Islet of Langerhans (tissue), 1 donor: ENCODE data around the gene KHSRP.
"Not testable (repeated sequence)": the region's sequence is repeated elsewhere in the genome, so short reads cannot be mapped to it uniquely, and the experiment has no call there.

Source experiments
- FAIRE-seq: peaks from one replicate; lab custom pipeline; 2011; peaks lifted over from hg19 to GRCh38; lab: Jason Lieb, UNC

KHSRP gene

DNA sequence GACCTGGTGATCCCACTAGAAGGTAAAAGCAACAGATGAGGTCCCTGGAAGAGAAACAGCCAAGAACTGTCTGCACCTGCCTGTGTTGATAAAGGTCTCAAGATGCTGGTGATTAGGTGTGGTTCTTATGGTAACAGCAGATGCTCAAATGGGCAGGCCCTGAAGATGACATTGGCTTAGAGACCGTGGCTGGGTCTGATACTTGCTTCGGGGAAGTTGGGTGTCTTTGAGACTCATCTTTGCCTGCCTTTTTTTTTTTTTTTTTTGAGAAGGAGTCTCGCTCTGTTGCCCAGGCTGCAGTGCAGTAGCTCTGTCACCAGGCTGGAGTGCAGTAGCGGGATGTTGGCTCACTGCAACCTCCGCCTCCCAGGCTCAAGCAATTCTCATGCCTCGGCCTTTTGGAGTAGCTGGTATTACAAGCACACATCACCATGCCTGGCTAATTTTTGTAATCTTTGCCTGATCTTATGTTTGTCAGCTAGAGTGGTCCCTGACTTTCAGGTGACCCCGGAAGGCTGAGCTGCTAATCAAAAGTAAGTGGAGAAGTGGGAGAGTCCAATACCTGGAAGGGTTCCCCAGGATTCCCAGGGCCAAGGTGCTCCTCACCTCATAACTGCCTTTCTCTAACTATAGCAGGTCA lies 27.1 kb upstream of the KHSRP start:
- no peak for FAIRE-seq

DNA sequence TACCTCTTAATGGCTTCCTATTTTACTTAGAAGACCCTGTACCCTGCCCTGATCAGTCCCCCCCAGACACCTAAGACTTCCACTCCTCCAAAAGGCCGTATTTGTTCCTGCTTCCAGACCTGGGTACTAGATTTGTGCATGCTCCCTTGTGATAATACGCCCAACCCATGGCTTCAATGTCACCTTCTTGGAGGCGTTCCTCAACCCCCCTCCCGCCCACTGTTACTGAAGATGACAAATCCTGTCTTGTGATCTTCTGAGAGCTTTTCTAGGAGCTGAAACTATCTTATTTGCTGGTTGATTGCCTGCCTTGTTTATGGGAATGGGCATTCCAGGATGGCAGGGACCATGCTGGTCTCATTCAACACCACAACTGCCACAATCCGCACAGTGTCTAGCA lies 25.6 kb upstream of the KHSRP start:
- no peak for FAIRE-seq

DNA sequence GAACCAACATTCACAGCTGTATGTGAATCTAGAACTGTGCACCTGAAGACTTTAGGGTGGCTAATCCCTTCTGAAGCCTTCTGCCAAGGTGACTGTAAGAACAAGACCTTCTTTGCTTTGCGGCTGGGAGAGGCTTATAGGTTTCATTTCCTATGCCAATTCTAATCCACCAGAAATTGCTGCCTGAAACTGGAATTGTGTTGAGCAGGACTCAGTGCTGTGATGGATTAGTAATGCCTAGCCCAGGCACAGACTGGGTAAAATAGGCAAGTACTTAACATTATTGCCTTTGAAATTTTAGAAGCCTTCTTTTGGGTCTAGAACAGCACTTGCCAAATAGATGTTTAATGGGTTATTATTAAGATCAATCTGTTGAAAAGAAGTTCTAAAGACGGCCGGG lies 23.4 kb upstream of the KHSRP start:
- no peak for FAIRE-seq

DNA sequence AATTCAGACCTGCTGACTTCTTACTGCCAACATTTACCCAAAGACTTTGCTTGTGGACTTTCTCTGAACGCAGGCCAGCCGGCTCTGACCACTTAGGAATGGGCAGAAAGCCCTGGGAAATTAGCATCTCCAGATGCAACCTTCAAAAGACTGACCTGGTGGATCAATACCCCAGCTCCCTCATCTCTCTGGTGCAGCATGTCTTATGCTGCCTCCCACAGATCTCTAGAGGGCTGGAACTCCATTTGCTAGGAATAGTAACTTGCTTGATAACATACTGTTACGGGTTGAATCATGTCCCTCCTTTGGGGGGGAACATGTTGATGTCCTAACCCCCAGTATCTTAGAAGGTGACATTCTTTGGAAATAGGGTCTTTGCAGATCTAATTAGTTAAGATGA lies 21.8 kb upstream of the KHSRP start:
- FAIRE-seq, result no peak

DNA sequence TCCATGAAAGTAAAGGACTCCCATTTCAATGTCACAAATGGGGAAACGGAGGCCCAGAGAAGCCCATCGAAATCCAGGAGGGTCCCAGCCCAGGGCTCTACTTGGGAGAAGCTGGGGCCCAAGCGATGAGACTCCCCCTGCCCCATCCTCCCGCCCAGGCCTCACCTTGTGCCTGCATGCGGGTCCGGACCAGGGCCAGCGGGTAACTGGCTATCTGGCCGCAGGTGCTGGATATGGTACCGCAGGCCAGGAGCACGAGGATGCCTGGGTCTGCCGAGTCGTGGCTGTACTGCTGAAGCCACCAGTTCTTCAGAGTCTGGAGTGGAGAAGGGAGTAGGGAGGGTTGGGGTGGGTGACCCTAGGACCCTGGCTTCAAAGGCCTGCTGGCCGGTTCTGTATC lies 19.4 kb upstream of the KHSRP start:
- FAIRE-seq, result no peak

DNA sequence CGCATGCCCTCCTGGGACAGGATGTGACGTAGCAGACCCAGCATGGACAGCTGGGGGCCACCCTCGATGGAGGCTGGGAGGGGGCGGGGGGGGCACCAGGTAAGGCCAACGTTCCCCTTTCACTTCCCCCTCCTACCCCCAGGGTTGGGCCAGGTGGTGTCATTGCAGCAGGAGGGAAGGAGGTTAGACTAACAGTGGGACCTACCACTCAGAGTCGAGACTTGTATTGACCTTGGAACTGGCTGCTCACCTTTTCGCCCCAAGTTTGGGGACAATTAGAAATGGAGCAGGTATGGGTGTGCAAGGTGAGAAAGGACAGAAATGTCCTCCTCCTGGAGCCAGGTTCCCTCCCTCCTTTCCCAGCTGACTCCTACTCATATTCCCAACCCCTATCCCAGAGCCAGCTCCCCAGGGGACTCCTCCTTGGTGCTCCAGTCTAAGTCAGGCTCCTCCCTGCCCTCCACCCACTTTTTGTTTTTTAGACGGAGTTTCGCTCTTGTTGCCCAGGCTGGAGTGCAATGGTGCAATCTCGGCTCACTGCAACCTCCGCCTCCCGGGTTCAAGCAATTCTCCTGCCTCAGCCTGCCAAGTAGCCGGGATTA lies 17.6 kb upstream of the KHSRP start:
- FAIRE-seq, result no peak

DNA sequence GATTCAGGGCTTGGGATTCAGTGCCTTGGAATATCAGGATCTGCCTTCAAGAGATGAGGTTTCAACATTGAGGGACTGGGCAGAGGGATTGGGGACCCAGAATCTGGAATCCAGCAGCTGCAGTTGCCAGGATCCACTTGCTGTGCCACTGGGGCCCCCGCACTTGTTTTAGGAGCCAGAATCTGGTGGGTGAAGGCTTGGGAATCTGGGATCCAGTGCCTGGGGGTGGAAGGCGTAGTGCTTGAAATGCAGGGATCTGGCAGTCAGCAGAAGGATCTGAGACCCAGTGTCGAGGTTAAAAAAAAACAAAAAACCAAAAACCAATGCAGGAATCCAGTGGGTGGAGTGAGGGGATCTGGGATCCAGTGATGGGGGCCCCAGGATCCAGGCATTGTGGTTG lies 16.3 kb upstream of the KHSRP start:
- no peak for FAIRE-seq

DNA sequence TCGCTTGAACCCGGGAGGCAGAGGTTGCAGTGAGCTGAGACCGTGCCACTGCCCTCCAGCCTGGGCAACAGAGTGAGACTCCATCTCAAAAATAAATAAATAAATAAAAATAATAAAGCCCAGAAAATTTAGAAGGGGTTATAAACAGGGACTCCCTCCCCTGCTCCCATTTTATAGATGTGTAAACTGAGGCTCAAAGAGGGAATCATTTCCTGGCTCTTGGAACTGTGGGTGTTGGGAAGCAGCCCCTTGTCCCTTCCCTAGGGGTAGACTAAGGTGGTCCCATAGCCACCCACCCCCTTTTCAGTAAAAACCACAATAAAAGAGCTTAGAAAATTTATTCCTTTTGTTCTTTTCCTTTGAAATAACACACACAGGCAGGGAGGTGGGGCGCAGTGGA lies 15.1 kb upstream of the KHSRP start:
- FAIRE-seq, result no peak

DNA sequence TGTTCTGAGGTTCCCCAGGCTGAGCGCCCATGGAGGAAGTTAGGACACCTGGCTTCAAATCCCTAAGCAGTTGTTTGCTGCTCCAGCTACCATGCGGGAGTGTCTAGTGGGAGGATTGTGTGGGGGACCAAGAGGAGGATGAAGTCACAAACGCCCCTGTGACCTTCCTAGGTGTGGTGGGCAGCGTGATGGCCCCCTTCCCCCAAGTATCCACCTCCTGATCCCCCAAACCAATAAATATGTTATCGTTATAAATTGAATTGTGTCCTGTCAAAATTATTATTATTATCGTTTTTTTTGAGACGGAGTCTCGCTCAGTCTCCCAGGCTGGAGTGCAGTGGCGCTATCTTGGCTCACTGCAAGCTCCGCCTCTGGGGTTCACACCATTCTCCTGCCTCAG lies 9.1 kb upstream of the KHSRP start, which contains the start of gene SLC25A41:
TSS of gene SLC25A41 (minus strand) at position 101 of the 400 bp plus-strand sequence. CDS start at position 31, 70 bp downstream.
- no peak for FAIRE-seq

DNA sequence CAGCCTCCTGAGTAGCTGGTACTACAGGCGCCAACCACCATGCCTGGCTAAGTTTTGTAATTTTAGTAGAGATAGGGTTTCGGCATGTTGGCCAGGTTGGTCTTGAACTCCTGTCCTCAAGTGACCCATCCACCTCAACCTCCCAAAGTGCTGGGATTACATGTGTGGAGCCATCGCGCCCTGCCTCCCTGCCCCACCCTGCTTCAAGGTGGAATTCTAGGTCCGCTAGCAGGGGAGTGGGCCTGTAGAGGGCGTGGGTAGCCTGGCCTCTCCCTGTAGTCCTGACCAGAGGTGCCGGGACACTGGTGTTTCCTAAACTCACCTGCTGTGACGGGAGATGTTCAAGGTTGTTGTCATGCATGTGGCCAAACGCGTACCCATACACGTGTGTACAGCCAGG lies 8.6 kb upstream of the KHSRP start:
- no peak for FAIRE-seq

DNA sequence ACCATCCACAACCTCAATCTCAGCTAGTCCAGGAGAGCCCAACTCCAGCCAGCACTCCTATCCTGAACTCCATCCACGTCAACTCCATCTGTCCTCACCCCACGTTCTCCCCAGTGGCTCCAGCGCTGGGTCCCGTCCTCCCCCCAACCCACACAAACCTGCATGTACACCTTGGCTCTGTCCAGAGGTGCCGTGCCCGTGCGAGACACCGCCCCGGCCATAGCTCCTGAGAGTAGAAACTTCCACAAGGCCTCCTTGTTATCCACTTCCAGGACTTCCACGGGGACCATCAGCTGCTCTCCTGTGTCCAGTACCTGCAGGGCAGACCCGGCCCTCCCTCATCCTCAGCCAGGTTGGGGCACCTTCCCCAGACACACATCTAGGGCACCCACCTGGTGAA lies 7.3 kb upstream of the KHSRP start:
- FAIRE-seq, result no peak

DNA sequence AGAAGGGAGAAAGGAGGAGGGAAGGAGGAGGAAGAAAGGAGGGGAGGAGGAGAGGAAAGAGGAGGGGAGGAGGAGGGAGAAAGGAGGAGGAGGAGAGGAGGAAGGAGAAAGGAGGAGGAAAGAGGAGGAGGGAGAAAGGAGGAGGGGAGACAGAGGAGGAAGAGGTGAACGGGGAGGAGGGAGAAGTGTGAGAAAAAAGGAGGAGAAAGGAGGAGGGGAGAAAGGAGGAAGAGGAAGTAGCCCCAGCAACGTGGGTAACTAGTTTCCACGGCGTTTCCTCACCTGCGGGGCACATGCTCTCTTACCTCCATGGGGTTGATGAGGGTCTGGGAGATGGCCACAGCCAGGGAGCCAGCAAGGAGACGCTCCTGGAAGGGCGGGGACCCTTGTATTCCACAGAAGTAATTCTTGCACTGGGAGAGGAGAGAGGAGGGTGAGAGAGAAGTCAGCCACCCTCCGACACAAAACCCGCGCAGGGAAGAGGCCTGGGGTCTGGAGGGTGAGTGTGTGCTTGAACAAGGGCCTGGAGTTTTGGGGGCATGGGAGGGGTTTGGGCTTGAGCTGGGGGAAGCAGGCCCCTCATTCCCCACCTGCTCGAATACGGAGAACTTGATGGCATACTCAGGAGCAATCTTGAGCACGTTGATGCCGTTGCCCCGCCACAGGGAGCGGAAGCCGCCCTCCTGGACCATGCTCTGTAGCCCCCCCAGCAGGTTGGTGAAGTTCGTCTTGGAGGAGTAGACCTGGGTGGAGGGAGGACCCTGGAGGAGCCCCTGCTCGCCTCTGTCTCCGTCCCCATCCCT lies 5.0 kb upstream of the KHSRP start:
- FAIRE-seq, result no peak

DNA sequence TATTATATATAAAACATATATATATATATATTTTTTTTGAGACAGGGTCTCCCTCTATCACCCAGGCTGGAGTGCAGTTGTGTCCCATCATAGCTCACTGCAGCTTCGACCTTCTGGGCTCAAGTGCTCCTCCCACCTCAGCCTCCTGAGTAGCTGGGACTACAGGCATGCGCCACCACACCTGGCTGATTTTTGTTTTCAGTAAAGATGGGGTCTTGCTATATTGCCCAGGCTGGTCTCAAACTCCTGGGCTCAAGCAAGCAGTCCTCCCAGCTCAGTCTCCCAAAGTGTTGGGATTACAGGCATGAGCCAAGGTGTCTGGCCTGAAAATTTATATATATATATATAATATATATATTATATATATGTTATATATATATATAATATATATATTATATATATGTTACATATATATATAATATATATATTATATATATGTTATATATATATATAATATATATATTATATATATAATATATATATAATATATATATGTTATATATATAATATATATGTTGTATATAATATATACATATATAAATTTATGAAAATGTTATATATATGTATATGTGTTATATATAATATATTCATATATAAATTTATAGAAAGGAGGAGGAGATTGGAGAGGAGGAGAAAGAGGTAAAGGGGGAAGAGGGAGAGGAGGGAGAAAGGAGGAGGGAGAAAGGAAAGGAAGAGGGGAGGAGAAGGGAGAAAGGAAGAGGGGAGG lies 4.2 kb upstream of the KHSRP start:
- not testable (repeated sequence) for FAIRE-seq

DNA sequence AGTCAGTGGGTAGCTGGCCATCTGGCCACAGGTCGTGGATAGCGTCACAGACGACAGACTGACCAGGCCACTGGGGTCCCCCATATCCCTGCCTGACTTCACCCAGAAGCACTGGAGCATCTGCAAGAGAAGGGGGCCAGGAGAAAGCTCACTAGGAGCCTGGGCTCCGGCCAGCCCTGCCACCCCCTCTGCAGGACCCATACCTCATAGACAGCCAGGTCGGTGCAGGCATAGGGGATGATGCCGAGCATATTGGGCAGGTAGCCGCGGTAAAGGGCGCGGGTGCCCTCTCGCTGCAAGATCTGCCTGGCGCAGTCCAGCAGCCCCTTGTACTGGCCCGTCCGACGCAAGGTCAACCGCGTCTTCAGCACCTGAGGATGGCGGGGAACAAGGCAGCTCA lies 2.5 kb upstream of the KHSRP start:
- FAIRE-seq, result no peak

DNA sequence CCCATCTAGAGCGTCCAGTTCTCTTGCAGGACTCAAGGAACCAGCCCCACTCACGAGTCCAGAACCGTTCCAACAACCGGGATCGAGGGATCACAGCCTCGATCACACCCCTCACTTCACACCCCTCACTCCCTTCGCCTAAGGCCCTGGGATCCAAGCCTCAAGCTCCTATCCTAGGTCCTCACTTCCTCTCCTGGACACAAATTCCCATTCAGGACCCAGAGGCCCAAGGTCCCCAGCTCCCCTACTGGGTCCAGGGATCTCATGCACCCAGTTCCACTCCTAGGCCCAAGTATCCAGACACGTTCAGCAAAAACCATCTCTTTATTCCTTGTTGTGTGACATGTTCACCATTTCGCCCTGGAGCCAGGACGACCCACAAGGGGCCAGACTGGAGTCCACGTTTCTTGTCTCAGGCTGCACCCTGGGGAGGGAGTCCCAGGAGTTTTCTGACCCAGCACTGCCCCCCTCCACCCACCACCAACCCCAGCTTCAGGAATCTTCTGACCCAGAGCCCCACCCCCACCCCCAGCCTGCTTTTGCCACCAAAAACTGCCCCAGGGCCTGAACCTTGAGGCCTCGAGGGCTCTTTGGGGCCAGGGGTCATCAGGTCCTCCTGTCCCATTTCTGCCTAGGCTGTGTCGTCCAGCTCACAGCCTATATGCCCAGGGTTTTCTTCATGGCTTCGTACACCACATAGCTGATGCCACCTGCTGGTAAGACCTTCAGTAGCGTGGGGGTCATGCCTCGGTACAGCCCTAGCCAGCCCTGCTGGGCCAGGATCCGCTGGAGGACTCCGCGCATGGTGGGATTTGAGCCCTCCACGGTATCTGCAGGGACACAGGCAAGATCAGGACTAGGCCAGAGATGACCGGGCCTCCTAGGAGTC lies 1.4 kb upstream of the KHSRP start:
- FAIRE-seq, result no peak

DNA sequence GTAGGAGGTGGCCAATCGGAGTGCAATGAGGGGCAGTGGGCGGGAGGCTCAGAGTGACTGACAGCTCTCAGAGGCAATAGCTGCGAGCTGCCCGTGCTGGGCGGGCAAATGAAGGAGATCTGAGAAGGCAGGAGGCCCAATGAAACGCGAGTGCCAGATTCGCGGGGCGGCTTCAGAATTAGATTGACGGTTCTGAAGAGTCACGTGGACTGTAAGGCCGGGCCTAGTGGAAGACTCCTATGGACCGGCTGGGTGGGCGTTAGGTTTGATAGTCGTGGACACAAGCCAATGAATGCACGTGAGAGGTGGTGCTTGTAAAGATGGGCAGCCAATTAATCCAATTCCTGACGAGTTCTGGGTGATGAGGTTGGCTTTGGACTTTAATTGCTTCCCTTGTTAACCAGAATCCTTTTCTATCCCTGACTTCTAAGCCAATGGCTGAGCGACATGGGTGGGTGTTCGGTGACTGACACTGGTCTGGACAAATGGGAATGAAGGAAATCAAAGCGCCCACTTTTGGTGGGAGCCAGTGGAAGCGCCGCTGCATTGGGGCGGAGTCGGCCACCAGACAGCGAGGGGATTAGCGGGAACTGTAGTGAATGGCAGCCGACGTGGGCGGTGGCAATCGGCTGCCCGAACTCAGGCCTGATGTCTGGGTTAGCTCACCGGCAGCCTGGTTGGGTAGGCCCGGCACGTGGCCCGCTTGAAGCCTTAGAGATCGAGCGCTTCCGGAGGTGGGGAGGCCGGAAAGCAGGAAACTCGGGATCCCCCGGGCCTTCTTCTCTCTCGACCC lies 524 bp upstream of the KHSRP start:
- FAIRE-seq, result peak; percentile 100

DNA sequence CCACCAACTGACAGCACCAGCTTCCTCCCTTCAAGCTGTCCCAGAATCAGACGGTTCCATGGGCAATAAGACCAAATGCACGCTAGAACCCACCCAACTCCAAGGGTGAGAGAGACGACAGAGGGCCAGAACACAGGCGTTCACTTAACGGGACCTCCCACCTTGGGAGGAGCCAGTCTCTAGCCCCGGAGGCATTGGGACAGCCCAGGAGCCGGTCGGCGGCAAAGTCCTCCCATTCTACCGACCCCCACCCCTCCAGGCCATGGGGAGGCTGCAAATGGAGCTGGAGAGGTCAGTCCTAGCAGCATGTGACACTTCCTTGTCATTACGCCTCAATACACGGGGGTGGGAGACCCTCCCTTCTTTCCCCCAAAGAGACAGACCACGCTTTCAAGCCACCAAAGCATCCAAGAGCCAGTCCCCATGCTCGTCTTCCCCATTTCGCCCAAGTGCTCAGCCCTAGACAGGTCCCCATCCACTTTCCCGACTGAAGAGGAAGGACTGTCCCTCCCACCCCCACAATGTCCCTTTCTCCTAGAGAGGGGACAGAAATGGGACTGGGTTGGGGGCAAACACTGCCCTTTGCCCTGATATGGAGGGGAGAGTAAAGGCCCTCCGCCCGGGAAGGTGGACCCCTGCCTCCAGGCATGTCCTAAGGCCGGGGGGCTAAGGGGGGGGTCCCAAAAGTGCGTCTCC lies 964 bp downstream of the KHSRP start:
- FAIRE-seq, result no peak

DNA sequence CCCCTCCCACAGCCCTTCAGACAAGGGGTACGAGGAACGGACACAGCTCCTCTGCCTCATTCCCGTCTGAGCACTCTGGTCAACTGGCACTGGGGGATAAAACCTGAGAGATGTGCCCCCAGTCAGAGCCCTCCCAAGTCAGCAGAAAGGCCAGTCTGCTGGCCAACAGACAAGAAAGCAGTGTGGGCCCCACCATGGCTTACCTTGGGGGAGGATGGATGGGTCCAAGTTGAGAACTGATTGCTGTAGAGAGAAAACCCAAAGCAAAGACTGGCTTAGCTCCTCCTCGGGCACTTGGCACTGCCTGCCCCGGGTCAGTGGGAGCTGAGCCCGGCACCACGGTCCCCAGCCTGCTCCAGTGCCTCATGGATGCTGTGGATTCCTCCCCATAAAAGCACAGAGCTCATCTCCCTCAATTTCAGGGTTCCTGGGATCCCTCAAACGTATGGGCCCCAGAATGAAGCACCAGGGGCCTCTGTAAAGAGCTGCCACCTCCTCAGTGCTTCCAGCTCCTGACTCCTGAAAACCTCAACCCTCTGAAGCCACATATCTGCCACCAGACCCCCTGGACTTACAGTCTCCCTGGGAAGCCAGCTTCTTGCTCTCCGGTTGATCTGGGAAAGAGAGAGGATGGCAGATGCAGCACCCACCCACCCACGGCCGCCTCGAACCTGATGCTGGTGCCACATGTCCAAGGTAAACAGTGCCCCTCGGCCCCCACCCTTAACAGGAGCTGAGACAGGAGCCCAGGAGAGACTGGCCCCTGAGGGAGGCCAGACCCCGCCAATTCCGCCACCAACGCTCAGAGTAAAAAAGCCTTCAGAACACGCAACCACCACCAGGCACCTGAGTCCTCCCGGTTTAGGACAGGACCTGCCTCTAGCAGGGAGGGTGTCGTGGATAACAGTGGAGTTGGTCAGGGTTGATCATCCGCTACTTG lies 3.3 kb downstream of the KHSRP start:
- FAIRE-seq, result no peak

DNA sequence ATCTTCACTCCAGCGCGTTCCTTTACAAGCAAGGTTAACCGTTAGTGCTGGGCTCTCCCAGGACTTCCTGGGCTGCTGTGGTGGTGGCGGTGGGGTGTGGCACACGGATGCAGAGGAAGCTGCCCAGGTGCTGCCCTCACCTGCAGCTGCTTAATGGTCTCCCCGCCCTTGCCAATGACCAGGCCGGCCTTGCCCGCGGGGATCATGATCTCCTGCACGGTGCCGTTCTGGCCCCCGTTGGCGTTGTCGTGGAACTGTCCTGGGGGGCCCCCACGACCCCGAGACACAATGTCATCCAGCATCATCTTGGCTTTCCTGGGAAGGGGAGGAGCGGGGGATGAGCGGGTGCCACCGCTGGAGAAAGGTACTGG lies 6.1 kb downstream of the KHSRP start:
- no peak for FAIRE-seq
